ENCODE measurements around the gene TCAF2.
"Not testable (repeated sequence)": the region's sequence is repeated elsewhere in the genome, so short reads cannot be mapped to it uniquely, and the experiment has no call there.

- TF ChIP-seq EZH2 (IDR thresholded peaks at IDR 0.05; ENCODE audit: borderline replicate concordance, insufficient read depth, low read depth, low read length, poor library complexity, severe bottlenecking); CTCF (IDR thresholded peaks at IDR 0.05): not testable (repeated sequence)
Measured at GRCh38 chr7:143589897-143590296, 30.9 kb upstream of the TCAF2 start.
